ENCODE results near the gene ADAMTSL2. TPM values are rescaled to one million over a fixed set of nuclear protein-coding genes. Genes with fewer than 3 reads are reported as not detected.

The ADAMTSL2 gene
- total RNA-seq, 2 donors from 2014 or later = 0.24 to 0.74 TPM

- no peak overlapping the region for H3K4me3 ChIP-seq
- H3K27ac ChIP-seq = no peak overlapping the region
- intact Hi-C loops (cut with DNase I) = no loop called here
- no peak for TF ChIP-seq CTCF (IDR thresholded peaks at IDR 0.05)
- H3K27me3 ChIP-seq = no peaks in the 10 kb centered on the region
- H3K9me3 ChIP-seq = no peaks in the 10 kb centered on the region
- H3K36me3 ChIP-seq = no peaks in the 10 kb centered on the region
- no peak overlapping the region for H3K9ac ChIP-seq (ENCODE audit: low read depth in 2 of 2, low read length in 2 of 2)
- no peaks in the 10 kb centered on the region for H3K4me1 ChIP-seq
- no peak for DNase-seq
These were observed 80.7 kb downstream of the ADAMTSL2 start for GRCh38 chr9:133615186-133615585.

DNA sequence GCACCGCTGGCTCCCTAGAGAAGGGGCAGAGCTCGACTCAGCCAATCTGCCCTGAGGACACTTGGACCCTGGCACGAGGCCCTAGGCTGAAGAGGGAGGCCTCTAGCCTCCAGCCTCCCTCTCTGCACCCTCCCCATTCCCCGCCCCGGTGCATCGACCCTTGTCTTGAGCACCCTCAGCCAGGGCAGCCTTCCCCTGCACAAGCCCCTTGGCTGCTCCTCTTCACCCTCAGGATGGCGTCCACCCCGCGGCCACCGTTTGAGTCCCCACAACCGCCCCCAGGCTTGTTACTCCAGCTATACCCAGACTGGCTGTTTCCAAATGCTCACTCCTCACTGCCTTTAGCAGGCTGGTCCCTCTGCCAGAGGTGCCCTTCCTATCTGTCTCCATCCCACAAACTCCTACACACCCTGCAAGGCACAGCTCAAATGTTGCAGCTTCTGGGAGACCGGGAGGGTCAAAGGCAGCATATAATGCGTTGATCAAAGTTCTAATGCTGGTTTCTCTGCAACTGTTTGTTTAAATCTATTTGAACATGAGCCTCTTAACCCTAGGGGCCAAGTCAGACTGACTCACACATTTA is 81.2 kb downstream of the ADAMTSL2 start:
- no peak for DNase-seq
- H3K27me3 ChIP-seq = no peaks in the 10 kb centered on the region
- no peaks in the 10 kb centered on the region for H3K4me1 ChIP-seq
- H3K9me3 ChIP-seq = no peaks in the 10 kb centered on the region
- H3K36me3 ChIP-seq = no peaks in the 10 kb centered on the region
- H3K27ac ChIP-seq = no peak overlapping the region
- no peak overlapping the region for H3K9ac ChIP-seq (ENCODE audit: low read depth in 2 of 2, low read length in 2 of 2)
- no peak for TF ChIP-seq CTCF (IDR thresholded peaks at IDR 0.05)
- intact Hi-C loops (cut with DNase I) = no loop called here
- no peak overlapping the region for H3K4me3 ChIP-seq

DNA sequence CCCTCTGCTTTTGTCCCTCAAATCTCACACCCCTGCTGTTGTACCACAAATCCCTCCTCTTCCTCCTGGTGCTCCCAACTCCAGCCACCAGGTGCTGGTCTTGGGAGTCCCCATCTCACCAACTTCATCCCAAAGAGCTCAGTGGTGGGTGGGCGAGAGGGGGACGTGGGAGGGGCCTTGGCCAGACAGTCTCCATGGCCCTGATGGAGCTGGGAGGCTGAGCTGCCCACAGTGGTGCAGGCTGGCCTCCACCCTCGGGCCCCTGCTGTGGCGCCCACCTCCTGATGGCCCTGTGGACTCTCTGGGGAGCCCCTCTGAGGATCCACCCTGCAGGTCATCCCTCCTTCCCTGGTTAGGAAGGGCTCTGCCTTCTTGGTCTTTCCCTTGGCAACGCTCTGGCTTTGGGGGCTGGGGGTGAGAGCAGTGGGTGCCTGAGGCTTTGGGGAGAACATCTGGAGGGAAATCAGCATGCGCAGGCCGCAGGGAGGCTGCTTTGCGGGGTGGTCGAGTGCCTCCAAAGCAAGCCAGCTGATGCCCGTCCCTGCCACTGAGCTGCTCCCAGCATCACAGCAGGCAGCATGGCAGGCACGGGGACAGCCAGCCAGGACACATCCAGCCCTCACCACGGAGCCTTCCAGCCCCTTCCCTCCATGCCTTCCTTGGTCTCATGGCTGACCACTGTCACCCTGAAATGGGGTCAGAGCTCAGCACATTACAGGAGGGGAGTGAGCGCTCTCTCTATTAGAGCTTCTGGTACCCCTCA is 82.3 kb downstream of the ADAMTSL2 start:
- Histone ChIP-seq H3K27ac (no peak overlapping the region), H3K9me3 (no peaks in the 10 kb centered on the region), H3K4me3 (no peak overlapping the region), H3K36me3 (no peaks in the 10 kb centered on the region), H3K9ac (ENCODE audit: low read depth in 2 of 2, low read length in 2 of 2) (no peak overlapping the region), H3K4me1 (no peaks in the 10 kb centered on the region), H3K27me3 (no peaks in the 10 kb centered on the region)
- intact Hi-C loops (cut with DNase I) = no loop called here
- DNase-seq = no peak
- TF ChIP-seq CTCF (IDR thresholded peaks at IDR 0.05) = no peak

DNA sequence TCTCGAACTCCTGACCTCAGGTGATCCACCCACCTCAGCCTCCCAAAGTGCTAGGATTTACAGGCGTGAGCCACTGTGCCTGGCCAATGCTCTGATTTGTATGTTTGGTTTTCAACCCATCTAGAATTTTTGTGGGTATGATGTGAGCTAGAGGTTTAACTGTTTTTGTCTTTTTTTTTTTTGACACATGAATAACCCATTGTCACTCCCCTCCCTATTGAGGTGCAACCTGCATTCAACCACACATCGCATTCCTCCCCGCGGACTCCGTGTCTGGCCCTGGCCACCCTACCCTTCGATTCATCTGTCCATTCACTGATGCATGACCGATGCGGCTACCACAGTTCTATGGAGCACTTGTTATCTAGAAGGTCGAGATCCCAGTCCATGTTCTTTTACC is 84.2 kb downstream of the ADAMTSL2 start:
- Histone ChIP-seq H3K9me3 (no peaks in the 10 kb centered on the region), H3K9ac (ENCODE audit: low read depth in 2 of 2, low read length in 2 of 2) (no peak overlapping the region), H3K27ac (no peak overlapping the region), H3K36me3 (no peaks in the 10 kb centered on the region), H3K4me1 (no peaks in the 10 kb centered on the region), H3K4me3 (no peak overlapping the region), H3K27me3 (no peaks in the 10 kb centered on the region)
- intact Hi-C loops (cut with DNase I) = no loop called here
- TF ChIP-seq CTCF (IDR thresholded peaks at IDR 0.05) = no peak
- DNase-seq = no peak

DNA sequence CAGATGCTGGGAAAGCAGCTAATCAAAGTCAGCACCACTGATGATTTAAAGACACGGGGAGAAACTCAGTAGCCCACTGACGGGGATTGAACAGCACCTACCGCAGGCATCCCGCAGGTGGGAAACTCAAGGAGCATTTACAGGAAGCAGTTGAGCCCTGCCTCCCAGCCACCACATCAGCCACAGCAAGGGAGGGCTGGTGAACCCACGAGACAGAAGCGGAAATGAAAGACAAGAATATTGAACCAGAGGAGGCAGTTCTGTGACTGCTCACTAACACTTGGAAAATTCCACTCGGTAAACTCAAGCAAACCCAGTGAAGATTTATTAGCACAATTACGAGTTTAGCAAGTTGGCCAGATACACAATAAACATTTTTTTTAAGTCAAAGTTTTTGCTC is 85.3 kb downstream of the ADAMTSL2 start:
- no peak for DNase-seq
- no peak overlapping the region for H3K27ac ChIP-seq
- no peaks in the 10 kb centered on the region for H3K9me3 ChIP-seq
- H3K36me3 ChIP-seq = no peaks in the 10 kb centered on the region
- intact Hi-C loops (cut with DNase I) = no loop called here
- H3K4me1 ChIP-seq = no peaks in the 10 kb centered on the region
- no peak overlapping the region for H3K9ac ChIP-seq (ENCODE audit: low read depth in 2 of 2, low read length in 2 of 2)
- H3K4me3 ChIP-seq = no peak overlapping the region
- H3K27me3 ChIP-seq = no peaks in the 10 kb centered on the region
- TF ChIP-seq CTCF (IDR thresholded peaks at IDR 0.05) = no peak
